ENCODE results near the gene CCDC138. TPM values are rescaled to one million over a fixed set of nuclear protein-coding genes. Genes with fewer than 3 reads are reported as not detected.

CCDC138 gene
- total and polyA plus RNA-seq, 2 of the 13 experiments (the other 11 are each of a cell fraction or from before 2014, with no cell fraction given), result 5.6 to 32.5 TPM

DNA sequence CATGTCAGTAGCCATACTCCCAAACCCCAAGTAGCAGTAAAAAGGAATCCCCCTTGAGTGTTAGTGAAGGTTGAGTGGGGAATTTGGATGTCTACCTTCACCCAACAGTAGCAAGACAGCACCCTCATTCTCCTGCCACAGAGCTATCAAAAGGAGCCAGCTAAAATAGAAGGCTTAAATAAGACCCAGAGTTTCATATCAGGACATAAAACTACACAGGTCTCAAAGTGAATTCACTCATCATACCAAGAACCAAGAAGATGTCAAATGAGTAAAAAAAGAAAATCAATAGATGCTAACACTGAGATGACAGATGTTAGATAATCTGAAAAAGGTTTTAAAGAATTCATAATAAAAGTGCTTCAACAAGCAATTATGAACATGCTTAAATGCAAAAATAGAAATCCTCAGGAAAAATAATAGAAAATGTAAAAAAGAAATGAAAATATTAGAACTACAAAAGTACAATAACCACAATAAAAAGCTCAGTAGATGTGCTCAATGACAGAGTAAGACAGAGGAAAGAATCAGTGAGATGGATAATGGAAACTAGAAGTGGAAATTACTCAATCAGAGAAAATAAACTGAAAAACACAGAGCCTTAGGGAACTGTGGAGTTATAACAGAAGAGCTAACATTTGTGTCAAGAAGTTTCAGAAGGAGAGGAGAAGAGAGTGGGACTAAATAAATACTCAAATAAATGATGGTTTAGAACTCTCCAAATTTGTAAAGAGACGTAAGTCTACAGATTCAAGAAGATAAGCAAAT is 111.9 kb downstream of the CCDC138 start:
- Histone ChIP-seq H3K79me2 (ENCODE audit: insufficient read depth, low read length) (no peaks in the 10 kb centered on the region), H4K20me1 (ENCODE audit: insufficient read depth, low read length) (no peaks in the 10 kb centered on the region), H3K36me3 (replicated peaks in 1 of 2; ENCODE audit: control insufficient read depth in 1 of 2, insufficient read depth in 2 of 2, low read length in 2 of 2) (no peaks in the 10 kb centered on the region), H3K9me3 (ENCODE audit: low read length) (no peaks in the 10 kb centered on the region), H3K4me3 (replicated peaks in 1 of 3; ENCODE audit: insufficient read depth in 1 of 3, low read depth in 2 of 3, low read length in 3 of 3) (no peak overlapping the region), H3K27me3 (ENCODE audit: control insufficient read depth in 1 of 2, insufficient read depth in 2 of 2, low read length in 2 of 2) (no peaks in the 10 kb centered on the region), H2AFZ (ENCODE audit: low read length) (no peak overlapping the region), H3K27ac (ENCODE audit: extremely low read length, insufficient read depth, low read length) (no peak overlapping the region), H3K4me2 (ENCODE audit: low read depth, low read length) (no peak overlapping the region), H3K4me1 (ENCODE audit: insufficient read depth, low read length) (no peaks in the 10 kb centered on the region), H3K9ac (ENCODE audit: insufficient read depth, low read depth, low read length) (no peak overlapping the region)
- no peak for ATAC-seq
- CTCF ChIA-PET (ENCODE audit: low intra/inter-chr PET ratio, low total read pairs), result no interaction called here
- BruUV-seq (replicated peaks), result no TSS peak
- in situ Hi-C loops (cut with HindIII; ENCODE audit: extremely low pct_ligation_motif_present, low pct_unique_long_range_greater_than_20kb) (no loop called here), intact Hi-C loops (cut with micrococcal nuclease; ENCODE audit: unreplicated experiment) (no loop called here)
- DNase-seq (ENCODE audit: low spot score), result no peak
- FAIRE-seq, result no peak
- WGBS (ENCODE audit: low lambda C conversion rate), result 59% methylated on average over 1 of the region's 1 CpG
- POLR2A ChIA-PET, result no interaction called here
- no peak for TF ChIP-seq SOX13 (IDR thresholded peaks at IDR 0.05)
- TF ChIP-seq SOX13 (CRISPR knock-in tag; conservative IDR thresholded peaks at IDR 0.05 in 1 of 2, IDR thresholded peaks at IDR 0.05 in 1 of 2), result no peak
- no peak for TF ChIP-seq SIX4 (CRISPR knock-in tag; IDR thresholded peaks at IDR 0.05)
- no peak for TF ChIP-seq NONO (IDR thresholded peaks at IDR 0.05)
- no peak for TF ChIP-seq NONO (CRISPR knock-in tag; conservative IDR thresholded peaks at IDR 0.05)
- TF ChIP-seq, protein P1, sequence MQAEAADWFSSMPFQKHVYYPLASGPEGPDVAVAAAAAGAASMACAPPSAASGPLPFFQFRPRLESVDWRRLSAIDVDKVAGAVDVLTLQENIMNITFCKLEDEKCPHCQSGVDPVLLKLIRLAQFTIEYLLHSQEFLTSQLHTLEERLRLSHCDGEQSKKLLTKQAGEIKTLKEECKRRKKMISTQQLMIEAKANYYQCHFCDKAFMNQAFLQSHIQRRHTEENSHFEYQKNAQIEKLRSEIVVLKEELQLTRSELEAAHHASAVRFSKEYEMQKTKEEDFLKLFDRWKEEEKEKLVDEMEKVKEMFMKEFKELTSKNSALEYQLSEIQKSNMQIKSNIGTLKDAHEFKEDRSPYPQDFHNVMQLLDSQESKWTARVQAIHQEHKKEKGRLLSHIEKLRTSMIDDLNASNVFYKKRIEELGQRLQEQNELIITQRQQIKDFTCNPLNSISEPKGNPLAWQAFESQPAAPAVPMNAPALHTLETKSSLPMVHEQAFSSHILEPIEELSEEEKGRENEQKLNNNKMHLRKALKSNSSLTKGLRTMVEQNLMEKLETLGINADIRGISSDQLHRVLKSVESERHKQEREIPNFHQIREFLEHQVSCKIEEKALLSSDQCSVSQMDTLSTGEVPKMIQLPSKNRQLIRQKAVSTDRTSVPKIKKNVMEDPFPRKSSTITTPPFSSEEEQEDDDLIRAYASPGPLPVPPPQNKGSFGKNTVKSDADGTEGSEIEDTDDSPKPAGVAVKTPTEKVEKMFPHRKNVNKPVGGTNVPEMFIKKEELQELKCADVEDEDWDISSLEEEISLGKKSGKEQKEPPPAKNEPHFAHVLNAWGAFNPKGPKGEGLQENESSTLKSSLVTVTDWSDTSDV (CRISPR knock-in tag; IDR thresholded peaks at IDR 0.05), result no peak
- TF ChIP-seq, protein P2, sequence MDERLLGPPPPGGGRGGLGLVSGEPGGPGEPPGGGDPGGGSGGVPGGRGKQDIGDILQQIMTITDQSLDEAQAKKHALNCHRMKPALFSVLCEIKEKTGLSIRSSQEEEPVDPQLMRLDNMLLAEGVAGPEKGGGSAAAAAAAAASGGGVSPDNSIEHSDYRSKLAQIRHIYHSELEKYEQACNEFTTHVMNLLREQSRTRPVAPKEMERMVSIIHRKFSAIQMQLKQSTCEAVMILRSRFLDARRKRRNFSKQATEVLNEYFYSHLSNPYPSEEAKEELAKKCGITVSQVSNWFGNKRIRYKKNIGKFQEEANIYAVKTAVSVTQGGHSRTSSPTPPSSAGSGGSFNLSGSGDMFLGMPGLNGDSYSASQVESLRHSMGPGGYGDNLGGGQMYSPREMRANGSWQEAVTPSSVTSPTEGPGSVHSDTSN (CRISPR knock-in tag; IDR thresholded peaks at IDR 0.05), result no peak
- no peak for TF ChIP-seq KDM6A (CRISPR knock-in tag; IDR thresholded peaks at IDR 0.05; ENCODE audit: low read depth)
- no peak for TF ChIP-seq JARID2 (CRISPR knock-in tag; IDR thresholded peaks at IDR 0.05; ENCODE audit: insufficient replicate concordance)
- TF ChIP-seq, protein P3, sequence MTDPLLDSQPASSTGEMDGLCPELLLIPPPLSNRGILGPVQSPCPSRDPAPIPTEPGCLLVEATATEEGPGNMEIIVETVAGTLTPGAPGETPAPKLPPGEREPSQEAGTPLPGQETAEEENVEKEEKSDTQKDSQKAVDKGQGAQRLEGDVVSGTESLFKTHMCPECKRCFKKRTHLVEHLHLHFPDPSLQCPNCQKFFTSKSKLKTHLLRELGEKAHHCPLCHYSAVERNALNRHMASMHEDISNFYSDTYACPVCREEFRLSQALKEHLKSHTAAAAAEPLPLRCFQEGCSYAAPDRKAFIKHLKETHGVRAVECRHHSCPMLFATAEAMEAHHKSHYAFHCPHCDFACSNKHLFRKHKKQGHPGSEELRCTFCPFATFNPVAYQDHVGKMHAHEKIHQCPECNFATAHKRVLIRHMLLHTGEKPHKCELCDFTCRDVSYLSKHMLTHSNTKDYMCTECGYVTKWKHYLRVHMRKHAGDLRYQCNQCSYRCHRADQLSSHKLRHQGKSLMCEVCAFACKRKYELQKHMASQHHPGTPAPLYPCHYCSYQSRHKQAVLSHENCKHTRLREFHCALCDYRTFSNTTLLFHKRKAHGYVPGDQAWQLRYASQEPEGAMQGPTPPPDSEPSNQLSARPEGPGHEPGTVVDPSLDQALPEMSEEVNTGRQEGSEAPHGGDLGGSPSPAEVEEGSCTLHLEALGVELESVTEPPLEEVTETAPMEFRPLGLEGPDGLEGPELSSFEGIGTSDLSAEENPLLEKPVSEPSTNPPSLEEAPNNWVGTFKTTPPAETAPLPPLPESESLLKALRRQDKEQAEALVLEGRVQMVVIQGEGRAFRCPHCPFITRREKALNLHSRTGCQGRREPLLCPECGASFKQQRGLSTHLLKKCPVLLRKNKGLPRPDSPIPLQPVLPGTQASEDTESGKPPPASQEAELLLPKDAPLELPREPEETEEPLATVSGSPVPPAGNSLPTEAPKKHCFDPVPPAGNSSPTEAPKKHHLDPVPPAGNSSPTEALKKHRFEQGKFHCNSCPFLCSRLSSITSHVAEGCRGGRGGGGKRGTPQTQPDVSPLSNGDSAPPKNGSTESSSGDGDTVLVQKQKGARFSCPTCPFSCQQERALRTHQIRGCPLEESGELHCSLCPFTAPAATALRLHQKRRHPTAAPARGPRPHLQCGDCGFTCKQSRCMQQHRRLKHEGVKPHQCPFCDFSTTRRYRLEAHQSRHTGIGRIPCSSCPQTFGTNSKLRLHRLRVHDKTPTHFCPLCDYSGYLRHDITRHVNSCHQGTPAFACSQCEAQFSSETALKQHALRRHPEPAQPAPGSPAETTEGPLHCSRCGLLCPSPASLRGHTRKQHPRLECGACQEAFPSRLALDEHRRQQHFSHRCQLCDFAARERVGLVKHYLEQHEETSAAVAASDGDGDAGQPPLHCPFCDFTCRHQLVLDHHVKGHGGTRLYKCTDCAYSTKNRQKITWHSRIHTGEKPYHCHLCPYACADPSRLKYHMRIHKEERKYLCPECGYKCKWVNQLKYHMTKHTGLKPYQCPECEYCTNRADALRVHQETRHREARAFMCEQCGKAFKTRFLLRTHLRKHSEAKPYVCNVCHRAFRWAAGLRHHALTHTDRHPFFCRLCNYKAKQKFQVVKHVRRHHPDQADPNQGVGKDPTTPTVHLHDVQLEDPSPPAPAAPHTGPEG (CRISPR knock-in tag; IDR thresholded peaks at IDR 0.05), result no peak
- TF ChIP-seq SALL1 (CRISPR knock-in tag; IDR thresholded peaks at IDR 0.05), result no peak
- TF ChIP-seq ZNF710 (CRISPR knock-in tag; IDR thresholded peaks at IDR 0.05; ENCODE audit: borderline replicate concordance), result no peak
- no peak for TF ChIP-seq SKI (IDR thresholded peaks at IDR 0.05; ENCODE audit: partially characterized antibody)

All from HepG2 (cell line).